Measurements from ENCODE around the gene HBD.

Gene HBD

GRCh38 chr11:5196731-5197130 lies 37.6 kb downstream of the HBD start:
- FAIRE-seq: no peak

GRCh38 chr11:5196067-5196466 lies 38.2 kb downstream of the HBD start:
- no peak for DNase-seq (ENCODE audit: insufficient read length, low spot score)
- no peak for FAIRE-seq

More at GRCh38 chr11:5196731-5197130, 37.6 kb downstream of the HBD start:
- DNase-seq (ENCODE audit: insufficient read length, low spot score): no peak

GRCh38 chr11:5192738-5193137 lies 41.5 kb downstream of the HBD start:
- FAIRE-seq (no peak), DNase-seq (ENCODE audit: insufficient read length, low spot score) (no peak)

GRCh38 chr11:5188201-5188600 lies 46.1 kb downstream of the HBD start:
- DNase-seq (ENCODE audit: insufficient read length, low spot score) (no peak), FAIRE-seq (no peak)
